ENCODE measurements around the gene RBM4.

- TF ChIP-seq CTCF (IDR thresholded peaks at IDR 0.05; ENCODE audit: low read length), result no peak
- no peak for TF ChIP-seq EZH2 (IDR thresholded peaks at IDR 0.05; ENCODE audit: borderline replicate concordance, low read length)
Measured at GRCh38 chr11:66651016-66651415, 12.5 kb downstream of the RBM4 start.

All from OCI-LY1 (cell line).